ENCODE data around the gene WLS.

DNA sequence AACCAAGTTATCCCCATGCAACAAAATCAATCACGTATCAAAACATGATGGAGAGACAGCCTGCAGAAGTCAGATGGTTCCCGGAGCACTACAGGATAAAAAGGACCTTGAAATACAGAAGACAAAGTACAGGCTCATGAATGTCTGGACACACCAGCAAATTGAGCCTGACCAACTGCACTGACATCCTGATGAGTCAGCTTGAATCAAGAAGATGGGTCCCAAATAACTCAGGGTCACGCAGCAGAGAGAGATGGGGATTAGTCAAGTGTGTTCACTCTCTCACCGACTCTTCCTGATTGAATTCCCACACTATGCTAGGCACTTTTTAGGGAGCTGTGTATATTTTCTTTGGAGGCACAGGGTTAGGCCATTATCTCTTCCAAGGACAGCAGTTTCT lies 110.8 kb downstream of the WLS start:
- TF ChIP-seq, protein P1, sequence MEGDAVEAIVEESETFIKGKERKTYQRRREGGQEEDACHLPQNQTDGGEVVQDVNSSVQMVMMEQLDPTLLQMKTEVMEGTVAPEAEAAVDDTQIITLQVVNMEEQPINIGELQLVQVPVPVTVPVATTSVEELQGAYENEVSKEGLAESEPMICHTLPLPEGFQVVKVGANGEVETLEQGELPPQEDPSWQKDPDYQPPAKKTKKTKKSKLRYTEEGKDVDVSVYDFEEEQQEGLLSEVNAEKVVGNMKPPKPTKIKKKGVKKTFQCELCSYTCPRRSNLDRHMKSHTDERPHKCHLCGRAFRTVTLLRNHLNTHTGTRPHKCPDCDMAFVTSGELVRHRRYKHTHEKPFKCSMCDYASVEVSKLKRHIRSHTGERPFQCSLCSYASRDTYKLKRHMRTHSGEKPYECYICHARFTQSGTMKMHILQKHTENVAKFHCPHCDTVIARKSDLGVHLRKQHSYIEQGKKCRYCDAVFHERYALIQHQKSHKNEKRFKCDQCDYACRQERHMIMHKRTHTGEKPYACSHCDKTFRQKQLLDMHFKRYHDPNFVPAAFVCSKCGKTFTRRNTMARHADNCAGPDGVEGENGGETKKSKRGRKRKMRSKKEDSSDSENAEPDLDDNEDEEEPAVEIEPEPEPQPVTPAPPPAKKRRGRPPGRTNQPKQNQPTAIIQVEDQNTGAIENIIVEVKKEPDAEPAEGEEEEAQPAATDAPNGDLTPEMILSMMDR (IDR thresholded peaks at IDR 0.05), result no peak
- TF ChIP-seq POLR2AphosphoS5 (IDR thresholded peaks at IDR 0.05) (no peak), POLR2A (IDR thresholded peaks at IDR 0.05) (no peak), EP300 (IDR thresholded peaks at IDR 0.05) (no peak)
